ENCODE data around the gene KCNT1.

Gene KCNT1

GRCh38 chr9:135674977-135675376 is 27.0 kb upstream of the KCNT1 start:
- Histone ChIP-seq H3K27ac (replicated peaks; ENCODE audit: low read length) (no peak overlapping the region), H3K14ac (ENCODE audit: low read length) (no peak overlapping the region), H2BK120ac (ENCODE audit: low read depth, low read length) (no peak overlapping the region)

DNA sequence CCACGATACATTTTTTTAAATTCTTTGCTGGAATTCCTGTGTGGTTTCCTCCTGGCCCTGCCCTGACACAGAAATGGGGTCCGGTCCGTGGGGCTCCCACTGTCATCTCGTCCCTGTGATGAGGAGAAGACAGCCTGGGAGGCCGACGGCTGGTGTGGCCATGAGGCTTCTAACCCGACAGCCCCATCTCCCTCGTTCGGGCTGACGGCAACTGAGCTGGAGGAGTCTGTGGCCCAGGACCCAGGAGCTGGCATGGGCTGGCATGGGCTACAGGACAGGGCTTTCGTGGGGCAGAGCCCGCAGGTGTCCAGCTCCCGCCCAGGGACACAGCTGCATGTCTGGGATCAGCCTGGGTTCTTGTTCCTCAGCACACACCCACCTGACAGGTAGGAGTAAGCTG is 25.1 kb upstream of the KCNT1 start:
- no peak overlapping the region for H2BK12ac ChIP-seq (ENCODE audit: low read length)
- no CpG with 5 or more reads among the region's 13 CpGs for WGBS, 2 donors (ENCODE audit: extremely low coverage in 2 of 2, insufficient read length in 2 of 2, insufficient replicate concordance in 1 of 2)
- H2AK5ac ChIP-seq (ENCODE audit: low read depth, low read length) = no peak overlapping the region
- no peaks in the 10 kb centered on the region for H3K36me3 ChIP-seq (replicated peaks in 1 of 2; ENCODE audit: control insufficient read depth in 2 of 2, insufficient read depth in 2 of 2, low read length in 2 of 2)
- no peak overlapping the region for H3K27ac ChIP-seq (replicated peaks; ENCODE audit: low read length)
- no peaks in the 10 kb centered on the region for H3K9me3 ChIP-seq (replicated peaks in 1 of 2; ENCODE audit: control insufficient read depth in 2 of 2, insufficient read depth in 1 of 2, low read depth in 1 of 2, low read length in 2 of 2)
- H3K18ac ChIP-seq (ENCODE audit: low read length) = no peak overlapping the region
- no peak overlapping the region for H4K91ac ChIP-seq (ENCODE audit: low read depth, low read length, poor library complexity)
- no peak overlapping the region for H2AFZ ChIP-seq (ENCODE audit: low read length)
- no peak overlapping the region for H2BK15ac ChIP-seq (ENCODE audit: low read length)
- no peak for DNase-seq (ENCODE audit: low spot score)
- no peak overlapping the region for H3K4ac ChIP-seq (ENCODE audit: low read length)
- no peak overlapping the region for H3K23ac ChIP-seq (ENCODE audit: low read depth, low read length, poor library complexity)
- peaks cover 0 to 2% of the 10 kb centered on the region in 2 donors for H3K4me1 ChIP-seq (ENCODE audit: control insufficient read depth in 2 of 2, insufficient read depth in 1 of 2, low read depth in 1 of 2, low read length in 2 of 2)
- no peak overlapping the region for H3K4me3 ChIP-seq (ENCODE audit: low read length in 2 of 2)
- peaks cover 4% of the 10 kb centered on the region for H3K79me1 ChIP-seq (ENCODE audit: low read depth, low read length)
- no peak overlapping the region for H3K4me2 ChIP-seq (ENCODE audit: insufficient read depth, low read length, poor library complexity, severe bottlenecking)
- no peak overlapping the region for H3K9ac ChIP-seq (ENCODE audit: low read depth, low read length, poor library complexity)
- H3K27me3 ChIP-seq (ENCODE audit: control insufficient read depth in 3 of 3, insufficient read depth in 3 of 3, low read depth in 1 of 3, low read length in 3 of 3) = peaks cover 0 to 16% (median 0%) of the 10 kb centered on the region in 3 experiments
- H4K8ac ChIP-seq (ENCODE audit: low read depth, low read length) = no peak overlapping the region
- H2BK5ac ChIP-seq (ENCODE audit: low read length) = no peak overlapping the region
- no peak overlapping the region for H2BK120ac ChIP-seq (ENCODE audit: low read depth, low read length)
- no peak overlapping the region for H3K14ac ChIP-seq (ENCODE audit: low read length)

More at GRCh38 chr9:135674977-135675376, 27.0 kb upstream of the KCNT1 start:
- Histone ChIP-seq H3K4me2 (ENCODE audit: insufficient read depth, low read length, poor library complexity, severe bottlenecking) (no peak overlapping the region), H3K18ac (ENCODE audit: low read length) (peak overlapping the region; percentile 60), H3K36me3 (replicated peaks in 1 of 2; ENCODE audit: control insufficient read depth in 2 of 2, insufficient read depth in 2 of 2, low read length in 2 of 2) (no peaks in the 10 kb centered on the region), H3K4me1 (ENCODE audit: control insufficient read depth in 2 of 2, insufficient read depth in 1 of 2, low read depth in 1 of 2, low read length in 2 of 2) (peaks cover 0 to 3% of the 10 kb centered on the region in 2 donors), H2BK5ac (ENCODE audit: low read length) (no peak overlapping the region), H3K27me3 (ENCODE audit: control insufficient read depth in 3 of 3, insufficient read depth in 3 of 3, low read depth in 1 of 3, low read length in 3 of 3) (peaks cover 0 to 10% (median 0%) of the 10 kb centered on the region in 3 experiments), H3K4me3 (ENCODE audit: low read length in 2 of 2) (no peak overlapping the region), H4K91ac (ENCODE audit: low read depth, low read length, poor library complexity) (no peak overlapping the region), H3K9me3 (replicated peaks in 1 of 2; ENCODE audit: control insufficient read depth in 2 of 2, insufficient read depth in 1 of 2, low read depth in 1 of 2, low read length in 2 of 2) (peaks cover 0 to under 1% of the 10 kb centered on the region in 2 donors), H2BK12ac (ENCODE audit: low read length) (no peak overlapping the region), H3K9ac (ENCODE audit: low read depth, low read length, poor library complexity) (peak overlapping the region; percentile 15), H3K4ac (ENCODE audit: low read length) (no peak overlapping the region), H2BK15ac (ENCODE audit: low read length) (no peak overlapping the region), H4K8ac (ENCODE audit: low read depth, low read length) (no peak overlapping the region), H2AK5ac (ENCODE audit: low read depth, low read length) (no peak overlapping the region), H3K79me1 (ENCODE audit: low read depth, low read length) (peaks cover 4% of the 10 kb centered on the region), H2AFZ (ENCODE audit: low read length) (no peak overlapping the region), H3K23ac (ENCODE audit: low read depth, low read length, poor library complexity) (no peak overlapping the region)
- WGBS, 2 donors (ENCODE audit: extremely low coverage in 2 of 2, insufficient read length in 2 of 2, insufficient replicate concordance in 1 of 2) = no CpG with 5 or more reads among the region's 10 CpGs
- DNase-seq (ENCODE audit: low spot score) = no peak

- H3K23ac ChIP-seq (ENCODE audit: low read depth, low read length, poor library complexity) = peak overlapping the region; percentile 81
- H4K8ac ChIP-seq (ENCODE audit: low read depth, low read length) = no peak overlapping the region
- H2BK12ac ChIP-seq (ENCODE audit: low read length) = no peak overlapping the region
- no peak overlapping the region for H2BK120ac ChIP-seq (ENCODE audit: low read depth, low read length)
- no peak overlapping the region for H3K4me2 ChIP-seq (ENCODE audit: insufficient read depth, low read length, poor library complexity, severe bottlenecking)
- H3K36me3 ChIP-seq (replicated peaks in 1 of 2; ENCODE audit: control insufficient read depth in 2 of 2, insufficient read depth in 2 of 2, low read length in 2 of 2) = no peaks in the 10 kb centered on the region
- peak overlapping the region; percentile 13 for H3K18ac ChIP-seq (ENCODE audit: low read length)
- H3K79me1 ChIP-seq (ENCODE audit: low read depth, low read length) = peaks cover 4% of the 10 kb centered on the region
- peaks cover 0 to 19% (median 0%) of the 10 kb centered on the region in 3 experiments for H3K27me3 ChIP-seq (ENCODE audit: control insufficient read depth in 3 of 3, insufficient read depth in 3 of 3, low read depth in 1 of 3, low read length in 3 of 3)
- H2BK15ac ChIP-seq (ENCODE audit: low read length) = no peak overlapping the region
- WGBS, 2 donors (ENCODE audit: extremely low coverage in 2 of 2, insufficient read length in 2 of 2, insufficient replicate concordance in 1 of 2) = no CpG with 5 or more reads among the region's 22 CpGs
- no peak for DNase-seq (ENCODE audit: low spot score)
- H2AFZ ChIP-seq (ENCODE audit: low read length) = no peak overlapping the region
- no peaks in the 10 kb centered on the region for H3K9me3 ChIP-seq (replicated peaks in 1 of 2; ENCODE audit: control insufficient read depth in 2 of 2, insufficient read depth in 1 of 2, low read depth in 1 of 2, low read length in 2 of 2)
- H2BK5ac ChIP-seq (ENCODE audit: low read length) = peak overlapping the region; percentile 75
- H3K9ac ChIP-seq (ENCODE audit: low read depth, low read length, poor library complexity) = no peak overlapping the region
- H4K91ac ChIP-seq (ENCODE audit: low read depth, low read length, poor library complexity) = no peak overlapping the region
- H2AK5ac ChIP-seq (ENCODE audit: low read depth, low read length) = peak overlapping the region; percentile 70
- H3K4me1 ChIP-seq (ENCODE audit: control insufficient read depth in 2 of 2, insufficient read depth in 1 of 2, low read depth in 1 of 2, low read length in 2 of 2) = no peaks in the 10 kb centered on the region
- peak overlapping the region; percentile 37 for H3K4ac ChIP-seq (ENCODE audit: low read length)
- no peak overlapping the region for H3K4me3 ChIP-seq (ENCODE audit: low read length in 2 of 2)
- peak overlapping the region; percentile 64 for H3K14ac ChIP-seq (ENCODE audit: low read length)
- no peak overlapping the region for H3K27ac ChIP-seq (replicated peaks; ENCODE audit: low read length)
Observed at GRCh38 chr9:135677641-135678168, 24.3 kb upstream of the KCNT1 start.

DNA sequence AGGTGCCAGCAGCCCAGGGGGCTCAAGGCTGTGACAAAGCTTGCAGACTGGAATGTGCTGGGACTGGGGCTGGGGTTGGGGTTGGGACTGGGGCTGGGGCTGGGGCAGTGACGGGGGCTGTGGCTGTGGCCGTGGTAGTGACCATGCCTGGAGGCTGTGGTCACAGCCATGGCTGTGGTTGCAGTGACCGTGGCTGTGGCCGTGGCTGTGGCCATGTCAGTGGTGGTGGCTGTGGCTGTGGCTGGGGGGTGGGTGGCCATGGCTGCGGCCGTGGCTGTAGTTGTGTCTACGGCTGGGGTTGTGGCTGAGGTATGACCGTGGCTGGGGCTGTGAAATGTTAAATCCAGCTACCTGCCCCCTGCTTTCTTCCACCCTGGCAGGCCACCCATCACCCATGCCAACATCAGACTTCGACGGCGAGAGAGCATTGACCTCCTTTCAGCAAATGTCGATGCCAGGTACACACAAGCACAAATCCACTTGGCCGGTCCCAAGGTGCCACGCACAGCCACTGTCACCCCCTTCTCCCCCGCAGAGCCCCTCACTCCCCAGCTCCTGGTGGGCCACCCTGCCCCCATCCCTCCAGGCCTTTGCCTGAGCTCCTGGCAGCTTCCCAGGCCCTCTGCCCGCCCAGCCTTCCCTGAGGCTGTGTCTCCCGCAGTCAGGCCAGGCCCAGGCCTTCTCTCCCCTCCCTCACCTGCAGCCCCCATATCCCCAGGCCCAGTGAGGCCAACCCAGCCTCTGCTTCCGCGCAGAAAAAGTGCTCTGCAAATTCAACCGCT is 23.6 kb upstream of the KCNT1 start:
- Histone ChIP-seq H2AFZ (ENCODE audit: low read length) (no peak overlapping the region), H3K27me3 (ENCODE audit: control insufficient read depth in 3 of 3, insufficient read depth in 3 of 3, low read depth in 1 of 3, low read length in 3 of 3) (peaks cover 0 to 19% (median 0%) of the 10 kb centered on the region in 3 experiments), H2BK15ac (ENCODE audit: low read length) (no peak overlapping the region), H3K18ac (ENCODE audit: low read length) (peak overlapping the region; percentile 13), H4K8ac (ENCODE audit: low read depth, low read length) (no peak overlapping the region), H3K4me2 (ENCODE audit: insufficient read depth, low read length, poor library complexity, severe bottlenecking) (no peak overlapping the region), H3K9ac (ENCODE audit: low read depth, low read length, poor library complexity) (no peak overlapping the region), H2BK5ac (ENCODE audit: low read length) (no peak overlapping the region), H3K9me3 (replicated peaks in 1 of 2; ENCODE audit: control insufficient read depth in 2 of 2, insufficient read depth in 1 of 2, low read depth in 1 of 2, low read length in 2 of 2) (no peaks in the 10 kb centered on the region), H2AK5ac (ENCODE audit: low read depth, low read length) (no peak overlapping the region), H3K4me1 (ENCODE audit: control insufficient read depth in 2 of 2, insufficient read depth in 1 of 2, low read depth in 1 of 2, low read length in 2 of 2) (no peaks in the 10 kb centered on the region), H3K14ac (ENCODE audit: low read length) (peak overlapping the region; percentile 25), H2BK120ac (ENCODE audit: low read depth, low read length) (no peak overlapping the region), H3K79me1 (ENCODE audit: low read depth, low read length) (peaks cover 4% of the 10 kb centered on the region), H3K27ac (replicated peaks; ENCODE audit: low read length) (no peak overlapping the region), H3K36me3 (replicated peaks in 1 of 2; ENCODE audit: control insufficient read depth in 2 of 2, insufficient read depth in 2 of 2, low read length in 2 of 2) (no peaks in the 10 kb centered on the region), H2BK12ac (ENCODE audit: low read length) (no peak overlapping the region), H3K23ac (ENCODE audit: low read depth, low read length, poor library complexity) (no peak overlapping the region), H4K91ac (ENCODE audit: low read depth, low read length, poor library complexity) (no peak overlapping the region), H3K4me3 (ENCODE audit: low read length in 2 of 2) (no peak overlapping the region), H3K4ac (ENCODE audit: low read length) (no peak overlapping the region)
- no peak for DNase-seq (ENCODE audit: low spot score)
- no CpG with 5 or more reads among the region's 20 CpGs for WGBS, 2 donors (ENCODE audit: extremely low coverage in 2 of 2, insufficient read length in 2 of 2, insufficient replicate concordance in 1 of 2)
